Liver (tissue), 9 donors: ENCODE data around the gene EXD3. TPM values are rescaled to one million over a fixed set of nuclear protein-coding genes. Genes with fewer than 3 reads are reported as not detected.

Source experiments
- DNase-seq: peaks from one replicate; pipeline ENCODE4 v3.0.0-alpha.2; 2017; ENCODE audit warnings: low spot score
- H3K27ac ChIP-seq, 2 donors: one replicate each; pipeline ENCODE4 v1.7.0; 2013; ENCODE audit warnings: inconsistent platforms in 2 of 2, low read length in 2 of 2, control low read depth in 1 of 2, low read depth in 1 of 2, mild to moderate bottlenecking in 1 of 2
- H3K27me3 ChIP-seq, 4 donors: one replicate each; pipeline versions ENCODE4 v1.6.1 to v1.7.0; 2013; ENCODE audit warnings: low read length in 3 of 4, inconsistent platforms in 1 of 4, mild to moderate bottlenecking in 1 of 4, moderate library complexity in 1 of 4; ENCODE audit not compliant: control insufficient read depth in 4 of 4, insufficient read depth in 4 of 4
- H3K36me3 ChIP-seq, 4 donors: one replicate each; pipeline versions ENCODE4 v1.6.1 to v1.7.0; 2013; ENCODE audit warnings: low read length in 3 of 4, mild to moderate bottlenecking in 3 of 4, low read depth in 1 of 4, moderate library complexity in 1 of 4; ENCODE audit not compliant: control insufficient read depth in 4 of 4, insufficient read depth in 3 of 4
- H3K4me1 ChIP-seq, 4 donors: one replicate each; pipeline versions ENCODE4 v1.6.1 to v1.7.0; 2013; ENCODE audit warnings: low read length in 3 of 4, mild to moderate bottlenecking in 3 of 4, moderate library complexity in 1 of 4; ENCODE audit not compliant: control insufficient read depth in 4 of 4, insufficient read depth in 4 of 4
- H3K4me3 ChIP-seq, 3 donors: one replicate each; pipeline versions ENCODE4 v1.6.1 to v1.7.0; 2013; ENCODE audit warnings: low read length in 3 of 3, control low read depth in 1 of 3, low read depth in 1 of 3, mild to moderate bottlenecking in 1 of 3
- H3K9ac ChIP-seq, 2 donors: one replicate each; pipeline ENCODE4 v1.7.0; 2013; ENCODE audit warnings: low read length in 2 of 2, mild to moderate bottlenecking in 2 of 2, moderate library complexity in 2 of 2, control low read depth in 1 of 2, low read depth in 1 of 2
- H3K9me3 ChIP-seq, 4 donors: one replicate each; pipeline versions ENCODE4 v1.6.1 to v1.7.0; 2013; ENCODE audit warnings: low read length in 3 of 4; ENCODE audit not compliant: control insufficient read depth in 4 of 4
- EGR1 ChIP-seq, 2 donors: IDR thresholded peaks; 2 replicates each; pipeline ENCODE4 v1.6.1; 2016 to 2018; ENCODE audit warnings: antibody characterized with exemption in 2 of 2, low read depth in 2 of 2
- FOXA1 ChIP-seq: IDR thresholded peaks from 2 replicates; pipeline ENCODE4 v1.6.1; 2016; ENCODE audit warnings: antibody characterized with exemption
- FOXA2 ChIP-seq: IDR thresholded peaks from 2 replicates; pipeline ENCODE4 v1.6.1; 2016; ENCODE audit warnings: antibody characterized with exemption
- GABPA ChIP-seq, 2 donors: IDR thresholded peaks in 1 of 2; conservative IDR thresholded peaks in 1 of 2; 2 replicates each; pipeline ENCODE4 v1.6.1; 2016; ENCODE audit warnings: antibody characterized with exemption in 2 of 2, mild to moderate bottlenecking in 1 of 2, moderate library complexity in 1 of 2
- HNF4A ChIP-seq, 2 donors: conservative IDR thresholded peaks; 2 replicates each; pipeline ENCODE4 v1.6.1; 2016; ENCODE audit warnings: antibody characterized with exemption in 2 of 2, mild to moderate bottlenecking in 2 of 2
- HNF4G ChIP-seq: IDR thresholded peaks from 2 replicates; pipeline ENCODE4 v1.6.1; 2016; ENCODE audit warnings: antibody characterized with exemption
- JUND ChIP-seq, 2 donors: IDR thresholded peaks; 2 replicates each; pipeline ENCODE4 v1.6.1; 2016; ENCODE audit warnings: antibody characterized with exemption in 2 of 2
- NR2F2 ChIP-seq: IDR thresholded peaks from 2 replicates; pipeline ENCODE4 v1.6.1; 2016; ENCODE audit warnings: antibody characterized with exemption
- RAD21 ChIP-seq, 2 donors: IDR thresholded peaks; 2 replicates each; pipeline ENCODE4 v1.6.1; 2016; ENCODE audit warnings: antibody characterized with exemption in 2 of 2, mild to moderate bottlenecking in 2 of 2
- RXRA ChIP-seq, 2 donors: IDR thresholded peaks; 2 replicates each; pipeline ENCODE4 v1.6.1; 2017 to 2018; ENCODE audit warnings: antibody characterized with exemption in 2 of 2, mild to moderate bottlenecking in 1 of 2
- SP1 ChIP-seq: IDR thresholded peaks from 2 replicates; pipeline ENCODE4 v1.6.1; 2018; ENCODE audit warnings: antibody characterized with exemption, mild to moderate bottlenecking
- TAF1 ChIP-seq: conservative IDR thresholded peaks from 2 replicates; pipeline ENCODE4 v1.6.1; 2016; ENCODE audit warnings: antibody characterized with exemption, mild to moderate bottlenecking
- YY1 ChIP-seq: IDR thresholded peaks from 2 replicates; pipeline ENCODE4 v1.6.1; 2016; ENCODE audit warnings: antibody characterized with exemption, mild to moderate bottlenecking
- WGBS: extraction: QIAGEN DNeasy Blood & Tissue Kit; methylation state at CpG from one replicate; pipeline ENCODE4 v1.1.7; 2013; 5-methylcytosine and 5-hydroxymethylcytosine counted together
- polyA plus RNA-seq, 2 donors: library from polyadenylated mRNA; stranded (reverse) in 1 of 2; unstranded in 1 of 2; fragments of 200-250 nt in 1 of 2; fragments of >200 nt in 1 of 2; fragmentation: Nextera tagmentation in 1 of 2; extraction: Ambion mirVana in 1 of 2; gene quantifications; one replicate each; pipeline versions ENCODE4 v1.2.1 to v1.2.3, GENCODE V29; 2013 to 2015
- total RNA-seq, 2 donors: library from RNA; depleted of rRNA; stranded (reverse); fragments of >200 nt; gene quantifications; one replicate each; pipeline ENCODE4 v1.2.3, GENCODE V29; 2014
- TF ChIP-seq, protein P1 (sequence below): IDR thresholded peaks from 2 replicates; pipeline ENCODE4 v1.6.1; 2016; ENCODE audit warnings: antibody characterized with exemption, mild to moderate bottlenecking
- TF ChIP-seq, protein P2 (sequence below): fragments of 150-350 bp; IDR thresholded peaks from 2 replicates; pipeline ENCODE4 v1.5.1; 2017; ENCODE audit warnings: improper control_type of control experiment, low read depth, low read length; ENCODE audit not compliant: missing input control
- TF ChIP-seq, protein P3 (sequence below): IDR thresholded peaks from 2 replicates; pipeline ENCODE4 v1.6.1; 2016; ENCODE audit warnings: antibody characterized with exemption
- TF ChIP-seq, protein P4 (sequence below): IDR thresholded peaks from 2 replicates; pipeline ENCODE4 v1.6.1; 2016; ENCODE audit warnings: antibody characterized with exemption
- donor health status: healthy.
- donor health status: healthy.
- donor health status: healthy.
- donor health status: healthy.
- donor health status: healthy.

EXD3 gene
- total and polyA plus RNA-seq, 4 donors, result 2.5 to 6.7 (median 3.7) TPM

DNA sequence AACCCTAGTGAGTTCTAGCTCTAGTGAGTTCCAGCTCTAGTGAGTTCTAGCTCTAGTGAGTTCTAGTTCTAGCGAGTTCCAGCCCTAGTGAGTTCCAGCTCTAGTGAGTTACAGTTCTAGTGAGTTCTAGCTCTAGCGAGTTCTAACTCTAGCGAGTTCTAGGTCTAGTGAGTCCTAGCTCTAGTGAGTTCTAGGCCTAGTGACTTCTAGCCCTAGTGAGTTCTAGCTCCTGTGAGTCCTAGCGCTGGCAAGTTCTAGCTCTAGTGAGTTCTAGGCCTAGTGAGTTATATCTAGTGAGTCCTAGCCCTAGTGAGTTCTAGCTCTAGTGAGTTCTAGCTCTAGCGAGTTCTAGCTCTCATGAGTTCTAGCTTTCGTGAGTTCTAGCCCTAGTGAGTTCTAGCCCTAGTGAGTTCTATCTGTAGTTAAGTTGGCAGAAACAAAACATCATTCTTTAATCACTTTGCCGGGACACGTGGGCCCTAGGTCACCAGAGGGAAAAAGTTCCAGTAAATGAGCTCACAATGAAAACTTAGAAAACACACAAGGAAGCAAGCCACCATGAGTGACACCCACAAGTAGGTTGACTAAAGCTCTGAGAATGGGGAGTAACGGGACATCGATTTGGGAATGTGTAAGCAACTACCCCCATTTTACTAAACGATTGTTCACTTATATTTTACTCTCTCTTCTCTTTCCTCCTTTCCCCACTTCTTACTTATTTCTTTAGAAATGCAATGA is 47.5 kb downstream of the EXD3 start:
- H3K4me3 ChIP-seq, result no peak overlapping the region
- no peak overlapping the region for H3K27ac ChIP-seq
- WGBS, result 97% methylated on average over 11 of the region's 11 CpGs
- no peak for DNase-seq
- no peaks in the 10 kb centered on the region for H3K27me3 ChIP-seq
- no peak overlapping the region for H3K9ac ChIP-seq
- TF ChIP-seq EGR1 (IDR thresholded peaks at IDR 0.05; ENCODE audit: low read depth in 2 of 2) (no peak), HNF4A (conservative IDR thresholded peaks at IDR 0.05) (no peak), GABPA (IDR thresholded peaks at IDR 0.05 in 1 of 2, conservative IDR thresholded peaks at IDR 0.05 in 1 of 2) (no peak), TAF1 (no peak), JUND (IDR thresholded peaks at IDR 0.05) (no peak), RXRA (IDR thresholded peaks at IDR 0.05) (no peak), NR2F2 (no peak), FOXA2 (no peak), SP1 (no peak), RAD21 (IDR thresholded peaks at IDR 0.05) (no peak), HNF4G (no peak), FOXA1 (no peak), YY1 (no peak)
- TF ChIP-seq, protein P1, sequence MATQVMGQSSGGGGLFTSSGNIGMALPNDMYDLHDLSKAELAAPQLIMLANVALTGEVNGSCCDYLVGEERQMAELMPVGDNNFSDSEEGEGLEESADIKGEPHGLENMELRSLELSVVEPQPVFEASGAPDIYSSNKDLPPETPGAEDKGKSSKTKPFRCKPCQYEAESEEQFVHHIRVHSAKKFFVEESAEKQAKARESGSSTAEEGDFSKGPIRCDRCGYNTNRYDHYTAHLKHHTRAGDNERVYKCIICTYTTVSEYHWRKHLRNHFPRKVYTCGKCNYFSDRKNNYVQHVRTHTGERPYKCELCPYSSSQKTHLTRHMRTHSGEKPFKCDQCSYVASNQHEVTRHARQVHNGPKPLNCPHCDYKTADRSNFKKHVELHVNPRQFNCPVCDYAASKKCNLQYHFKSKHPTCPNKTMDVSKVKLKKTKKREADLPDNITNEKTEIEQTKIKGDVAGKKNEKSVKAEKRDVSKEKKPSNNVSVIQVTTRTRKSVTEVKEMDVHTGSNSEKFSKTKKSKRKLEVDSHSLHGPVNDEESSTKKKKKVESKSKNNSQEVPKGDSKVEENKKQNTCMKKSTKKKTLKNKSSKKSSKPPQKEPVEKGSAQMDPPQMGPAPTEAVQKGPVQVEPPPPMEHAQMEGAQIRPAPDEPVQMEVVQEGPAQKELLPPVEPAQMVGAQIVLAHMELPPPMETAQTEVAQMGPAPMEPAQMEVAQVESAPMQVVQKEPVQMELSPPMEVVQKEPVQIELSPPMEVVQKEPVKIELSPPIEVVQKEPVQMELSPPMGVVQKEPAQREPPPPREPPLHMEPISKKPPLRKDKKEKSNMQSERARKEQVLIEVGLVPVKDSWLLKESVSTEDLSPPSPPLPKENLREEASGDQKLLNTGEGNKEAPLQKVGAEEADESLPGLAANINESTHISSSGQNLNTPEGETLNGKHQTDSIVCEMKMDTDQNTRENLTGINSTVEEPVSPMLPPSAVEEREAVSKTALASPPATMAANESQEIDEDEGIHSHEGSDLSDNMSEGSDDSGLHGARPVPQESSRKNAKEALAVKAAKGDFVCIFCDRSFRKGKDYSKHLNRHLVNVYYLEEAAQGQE, result no peak
- TF ChIP-seq, protein P2, sequence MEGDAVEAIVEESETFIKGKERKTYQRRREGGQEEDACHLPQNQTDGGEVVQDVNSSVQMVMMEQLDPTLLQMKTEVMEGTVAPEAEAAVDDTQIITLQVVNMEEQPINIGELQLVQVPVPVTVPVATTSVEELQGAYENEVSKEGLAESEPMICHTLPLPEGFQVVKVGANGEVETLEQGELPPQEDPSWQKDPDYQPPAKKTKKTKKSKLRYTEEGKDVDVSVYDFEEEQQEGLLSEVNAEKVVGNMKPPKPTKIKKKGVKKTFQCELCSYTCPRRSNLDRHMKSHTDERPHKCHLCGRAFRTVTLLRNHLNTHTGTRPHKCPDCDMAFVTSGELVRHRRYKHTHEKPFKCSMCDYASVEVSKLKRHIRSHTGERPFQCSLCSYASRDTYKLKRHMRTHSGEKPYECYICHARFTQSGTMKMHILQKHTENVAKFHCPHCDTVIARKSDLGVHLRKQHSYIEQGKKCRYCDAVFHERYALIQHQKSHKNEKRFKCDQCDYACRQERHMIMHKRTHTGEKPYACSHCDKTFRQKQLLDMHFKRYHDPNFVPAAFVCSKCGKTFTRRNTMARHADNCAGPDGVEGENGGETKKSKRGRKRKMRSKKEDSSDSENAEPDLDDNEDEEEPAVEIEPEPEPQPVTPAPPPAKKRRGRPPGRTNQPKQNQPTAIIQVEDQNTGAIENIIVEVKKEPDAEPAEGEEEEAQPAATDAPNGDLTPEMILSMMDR, result no peak
- TF ChIP-seq, protein P3, sequence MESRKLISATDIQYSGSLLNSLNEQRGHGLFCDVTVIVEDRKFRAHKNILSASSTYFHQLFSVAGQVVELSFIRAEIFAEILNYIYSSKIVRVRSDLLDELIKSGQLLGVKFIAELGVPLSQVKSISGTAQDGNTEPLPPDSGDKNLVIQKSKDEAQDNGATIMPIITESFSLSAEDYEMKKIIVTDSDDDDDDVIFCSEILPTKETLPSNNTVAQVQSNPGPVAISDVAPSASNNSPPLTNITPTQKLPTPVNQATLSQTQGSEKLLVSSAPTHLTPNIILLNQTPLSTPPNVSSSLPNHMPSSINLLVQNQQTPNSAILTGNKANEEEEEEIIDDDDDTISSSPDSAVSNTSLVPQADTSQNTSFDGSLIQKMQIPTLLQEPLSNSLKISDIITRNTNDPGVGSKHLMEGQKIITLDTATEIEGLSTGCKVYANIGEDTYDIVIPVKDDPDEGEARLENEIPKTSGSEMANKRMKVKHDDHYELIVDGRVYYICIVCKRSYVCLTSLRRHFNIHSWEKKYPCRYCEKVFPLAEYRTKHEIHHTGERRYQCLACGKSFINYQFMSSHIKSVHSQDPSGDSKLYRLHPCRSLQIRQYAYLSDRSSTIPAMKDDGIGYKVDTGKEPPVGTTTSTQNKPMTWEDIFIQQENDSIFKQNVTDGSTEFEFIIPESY, result no peak
- TF ChIP-seq, protein P4, sequence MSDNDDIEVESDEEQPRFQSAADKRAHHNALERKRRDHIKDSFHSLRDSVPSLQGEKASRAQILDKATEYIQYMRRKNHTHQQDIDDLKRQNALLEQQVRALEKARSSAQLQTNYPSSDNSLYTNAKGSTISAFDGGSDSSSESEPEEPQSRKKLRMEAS, result no peak
- H3K36me3 ChIP-seq, result peaks cover 0 to 2% (median 0%) of the 10 kb centered on the region in 4 donors
- H3K4me1 ChIP-seq, result no peaks in the 10 kb centered on the region
- no peaks in the 10 kb centered on the region for H3K9me3 ChIP-seq
